Peyer's patch (tissue), 4 donors: ENCODE results near the gene CLDN24.
"Not testable (repeated sequence)": the region's sequence is repeated elsewhere in the genome, so short reads cannot be mapped to it uniquely, and the experiment has no call there.

Experiments used
- CTCF ChIP-seq, 6 experiments: fragments of 450-650 bp in 4 of 6; fragments of 200-600 bp in 2 of 6; sonication (generic) in 1 of 6; IDR thresholded peaks; one replicate each; pipeline ENCODE4 v1.5.1; 2017 to 2019; ENCODE audit warnings: antibody characterized with exemption in 6 of 6, mild to moderate bottlenecking in 3 of 6, moderate library complexity in 1 of 6
- POLR2A ChIP-seq, 2 donors: fragments of 450-650 bp; IDR thresholded peaks; one replicate each; pipeline ENCODE4 v1.5.1; 2017; ENCODE audit warnings: antibody characterized with exemption in 2 of 2, mild to moderate bottlenecking in 2 of 2, moderate library complexity in 2 of 2

GRCh38 chr4:183326387-183326786, 4.2 kb upstream of the CLDN24 start:
- not testable (repeated sequence) for TF ChIP-seq CTCF, POLR2A (IDR thresholded peaks at IDR 0.05)
